ENCODE data around the gene RTF1.
"Not testable (repeated sequence)": the region's sequence is repeated elsewhere in the genome, so short reads cannot be mapped to it uniquely, and the experiment has no call there.

The RTF1 gene

GRCh38 chr15:41416742-41417417 is at the start of gene RTF1:
RTF1 (plus strand) TSS chr15:41417095; CDS start chr15:41417116, 21 bp downstream.
- peak; percentile 17 to 96 (median 90) for DNase-seq

- no peak for DNase-seq
Observed at GRCh38 chr15:41367418-41367817, 49.5 kb upstream of the RTF1 start.

- DNase-seq = no peak
Observed at GRCh38 chr15:41377978-41378377, 38.9 kb upstream of the RTF1 start.

GRCh38 chr15:41383974-41384749 is 32.7 kb upstream of the RTF1 start:
- not testable (repeated sequence) for DNase-seq

- DNase-seq = no peak
Observed at GRCh38 chr15:41387646-41388045, 29.2 kb upstream of the RTF1 start.

- no peak for DNase-seq
Observed at GRCh38 chr15:41392659-41393058, 24.2 kb upstream of the RTF1 start.

- no peak for DNase-seq
Observed at GRCh38 chr15:41394924-41395323, 22.0 kb upstream of the RTF1 start.

- DNase-seq = no peak
Observed at GRCh38 chr15:41396111-41396510, 20.8 kb upstream of the RTF1 start.

- DNase-seq = peak in 1 of 58 donors; percentile 5
Observed at GRCh38 chr15:41401904-41402267, 15.0 kb upstream of the RTF1 start.

GRCh38 chr15:41407341-41407740 is 9.6 kb upstream of the RTF1 start:
- DNase-seq = no peak

GRCh38 chr15:41408234-41408641 is 8.7 kb upstream of the RTF1 start:
- peak in 6 of 58 donors; percentile 0 to 11 (median 4) for DNase-seq

- DNase-seq = no peak
Observed at GRCh38 chr15:41411031-41411430, 5.9 kb upstream of the RTF1 start.

GRCh38 chr15:41411441-41411840 is 5.5 kb upstream of the RTF1 start:
- DNase-seq = no peak

- no peak for DNase-seq
Observed at GRCh38 chr15:41416128-41416741, 660 bp upstream of the RTF1 start.

- peak in 18 of 58 donors; percentile 19 to 56 (median 34) for DNase-seq
Observed at GRCh38 chr15:41417418-41418195, 712 bp downstream of the RTF1 start.

GRCh38 chr15:41423979-41424659 is 7.2 kb downstream of the RTF1 start:
- DNase-seq = no peak

- no peak for DNase-seq
Observed at GRCh38 chr15:41424809-41425208, 7.9 kb downstream of the RTF1 start.

- DNase-seq = not testable (repeated sequence)
Observed at GRCh38 chr15:41425907-41426306, 9.0 kb downstream of the RTF1 start.

- DNase-seq = no peak
Observed at GRCh38 chr15:41429003-41429890, 12.4 kb downstream of the RTF1 start.

All from anterior cingulate cortex (tissue), 58 donors.